HUES48 (cell line): ENCODE results near the gene SERTAD3.
"Not testable (repeated sequence)": the region's sequence is repeated elsewhere in the genome, so short reads cannot be mapped to it uniquely, and the experiment has no call there.

Experiments used
- H3K27ac ChIP-seq: one replicate; pipeline ENCODE4 v1.7.0; 2013; ENCODE audit warnings: low read depth, low read length, inconsistent platforms
- H3K27me3 ChIP-seq: 2 replicates; pipeline ENCODE4 v1.6.1; 2013; ENCODE audit warnings: mild to moderate bottlenecking, low read length; ENCODE audit not compliant: control insufficient read depth, insufficient read depth
- H3K36me3 ChIP-seq: 2 replicates; pipeline ENCODE4 v1.6.1; 2013; ENCODE audit warnings: low read length; ENCODE audit not compliant: control insufficient read depth, insufficient read depth
- H3K4me1 ChIP-seq: 2 replicates; pipeline ENCODE4 v1.6.1; 2013; ENCODE audit warnings: mild to moderate bottlenecking, low read length; ENCODE audit not compliant: control insufficient read depth, insufficient read depth
- H3K4me3 ChIP-seq: 2 replicates; pipeline ENCODE4 v1.5.1; 2013; ENCODE audit warnings: mild to moderate bottlenecking, low read depth, low read length
- H3K9ac ChIP-seq: 2 replicates; pipeline ENCODE4 v1.6.1; 2013; ENCODE audit warnings: mild to moderate bottlenecking, low read depth, low read length, moderate library complexity
- H3K9me3 ChIP-seq: 2 replicates; pipeline ENCODE4 v1.6.1; 2013; ENCODE audit warnings: low read length; ENCODE audit not compliant: control insufficient read depth, insufficient read depth

The SERTAD3 gene

GRCh38 chr19:40443131-40443999, 770 bp downstream of the SERTAD3 start:
- Histone ChIP-seq H3K9ac (peak overlapping the region; percentile 95), H3K4me3 (peak overlapping the region; percentile 99), H3K4me1 (peaks cover 16% of the 10 kb centered on the region; the same call in 1 of the 2 replicates), H3K27me3 (no peaks in the 10 kb centered on the region), H3K9me3 (no peaks in the 10 kb centered on the region), H3K27ac (peak overlapping the region; percentile 97), H3K36me3 (peaks cover 26% of the 10 kb centered on the region)

- Histone ChIP-seq H3K9me3 (no peaks in the 10 kb centered on the region), H3K9ac (peak overlapping the region; percentile 56), H3K4me3 (peak overlapping the region; percentile 99), H3K36me3 (peaks cover 22% of the 10 kb centered on the region), H3K27ac (peak overlapping the region; percentile 86), H3K4me1 (peaks cover 16% of the 10 kb centered on the region; the same call in 1 of the 2 replicates), H3K27me3 (no peaks in the 10 kb centered on the region)
Measured at GRCh38 chr19:40442328-40443130, 1.6 kb downstream of the SERTAD3 start.

- no peak overlapping the region for H3K4me3 ChIP-seq
Measured at GRCh38 chr19:40441719-40442253, 2.3 kb downstream of the SERTAD3 start.

GRCh38 chr19:40438284-40438683, 5.9 kb downstream of the SERTAD3 start:
- Histone ChIP-seq H3K27ac (no peak overlapping the region), H3K4me3 (no peak overlapping the region), H3K9me3 (no peaks in the 10 kb centered on the region), H3K4me1 (peaks cover 9% of the 10 kb centered on the region), H3K27me3 (no peaks in the 10 kb centered on the region), H3K9ac (no peak overlapping the region), H3K36me3 (peaks cover 22% of the 10 kb centered on the region)

More at GRCh38 chr19:40441719-40442253, 2.3 kb downstream of the SERTAD3 start:
- Histone ChIP-seq H3K9ac (no peak overlapping the region), H3K4me1 (peaks cover 16% of the 10 kb centered on the region; the same call in 1 of the 2 replicates), H3K27ac (no peak overlapping the region), H3K36me3 (peaks cover 22% of the 10 kb centered on the region), H3K27me3 (no peaks in the 10 kb centered on the region), H3K9me3 (no peaks in the 10 kb centered on the region)

- Histone ChIP-seq H3K36me3 (no peaks in the 10 kb centered on the region), H3K9me3 (no peaks in the 10 kb centered on the region), H3K9ac (peak overlapping the region; percentile 64), H3K27ac (peak overlapping the region; percentile 89), H3K4me3 (peak overlapping the region; percentile 54), H3K27me3 (no peaks in the 10 kb centered on the region), H3K4me1 (peaks cover 8% of the 10 kb centered on the region)
Measured at GRCh38 chr19:40433391-40434216, 10.5 kb downstream of the SERTAD3 start.

- not testable (repeated sequence) for H3K4me3 ChIP-seq, H3K27me3 ChIP-seq, H3K36me3 ChIP-seq, H3K4me1 ChIP-seq, H3K9ac ChIP-seq, H3K9me3 ChIP-seq
- peak overlapping the region; percentile 89 for H3K27ac ChIP-seq
Measured at GRCh38 chr19:40432760-40433159, 11.4 kb downstream of the SERTAD3 start.

GRCh38 chr19:40431698-40432097, 12.4 kb downstream of the SERTAD3 start:
- no peak overlapping the region for H3K4me3 ChIP-seq
- peaks cover 8% of the 10 kb centered on the region for H3K4me1 ChIP-seq
- no peak overlapping the region for H3K27ac ChIP-seq
- H3K9ac ChIP-seq, result no peak overlapping the region
- no peaks in the 10 kb centered on the region for H3K9me3 ChIP-seq
- no peaks in the 10 kb centered on the region for H3K36me3 ChIP-seq
- H3K27me3 ChIP-seq, result no peaks in the 10 kb centered on the region

GRCh38 chr19:40430242-40430641, 13.9 kb downstream of the SERTAD3 start:
- not testable (repeated sequence) for H3K36me3 ChIP-seq, H3K27ac ChIP-seq, H3K9ac ChIP-seq, H3K9me3 ChIP-seq, H3K27me3 ChIP-seq, H3K4me3 ChIP-seq, H3K4me1 ChIP-seq

GRCh38 chr19:40428197-40428596, 15.9 kb downstream of the SERTAD3 start:
- not testable (repeated sequence) for H3K9me3 ChIP-seq, H3K36me3 ChIP-seq, H3K4me3 ChIP-seq, H3K27me3 ChIP-seq, H3K9ac ChIP-seq, H3K4me1 ChIP-seq, H3K27ac ChIP-seq

GRCh38 chr19:40425450-40426287, 18.5 kb downstream of the SERTAD3 start, which contains the start of gene SERTAD1:
Gene SERTAD1, minus strand, starts transcription at chr19:40425992. Its CDS starts 2,446 bp downstream, at chr19:40423546.
- H3K4me3 ChIP-seq, result peak within 1 kb of the TSS; percentile 83
- H3K27ac ChIP-seq, result peak within 1 kb of the TSS; percentile 98
- peaks cover 10% of the 10 kb centered on the region for H3K36me3 ChIP-seq
- peak within 1 kb of the TSS; percentile 80 for H3K9ac ChIP-seq
- peaks cover 8% of the 10 kb centered on the region; the same call in 1 of the 2 replicates for H3K4me1 ChIP-seq
- no peaks in the 10 kb centered on the region for H3K27me3 ChIP-seq
- no peaks in the 10 kb centered on the region for H3K9me3 ChIP-seq
